Tibial nerve (tissue), 4 donors: Measurements from ENCODE around the gene HLA-DOB. TPM values are rescaled to one million over a fixed set of nuclear protein-coding genes. Genes with fewer than 3 reads are reported as not detected.

ENCODE experiments used
- DNase-seq, 2 donors: peaks; one replicate each; pipeline ENCODE4 v3.0.0-alpha.2; 2019; ENCODE audit warnings: low spot score in 2 of 2
- H3K27ac ChIP-seq, 4 donors: fragments of 200-600 bp; sonication (generic) in 3 of 4; one replicate each; pipeline ENCODE4 v1.5.1; 2017 to 2019; ENCODE audit warnings: mild to moderate bottlenecking in 1 of 4
- H3K27me3 ChIP-seq, 2 donors: fragments of 200-600 bp; sonication (generic) in 1 of 2; one replicate each; pipeline versions ENCODE4 v1.5.1 to v1.6.0; 2017 to 2019
- H3K36me3 ChIP-seq, 3 donors: fragments of 200-600 bp; sonication (generic); one replicate each; pipeline ENCODE4 v1.5.1; 2018 to 2019
- H3K4me1 ChIP-seq, 4 donors: fragments of 200-600 bp; sonication (generic) in 3 of 4; one replicate each; pipeline ENCODE4 v1.5.1; 2017 to 2019
- H3K4me3 ChIP-seq, 4 donors: fragments of 200-600 bp; sonication (generic) in 3 of 4; one replicate each; pipeline ENCODE4 v1.5.1; 2017 to 2019; ENCODE audit warnings: mild to moderate bottlenecking in 1 of 4, moderate library complexity in 1 of 4
- H3K9me3 ChIP-seq, 4 donors: fragments of 200-600 bp; sonication (generic) in 3 of 4; one replicate each; pipeline ENCODE4 v1.5.1; 2017 to 2019
- EP300 ChIP-seq, 2 donors: sonication (generic); formaldehyde crosslinking; IDR thresholded peaks; one replicate each; pipeline ENCODE4 v1.6.1; 2017; ENCODE audit warnings: antibody characterized with exemption in 2 of 2, mild to moderate bottlenecking in 1 of 2
- POLR2A ChIP-seq, 2 donors: fragments of 450-650 bp; IDR thresholded peaks; one replicate each; pipeline ENCODE4 v1.6.1; 2017; ENCODE audit warnings: antibody characterized with exemption in 2 of 2, mild to moderate bottlenecking in 2 of 2, moderate library complexity in 2 of 2
- WGBS, 2 donors: methylation state at CpG; one replicate each; pipeline ENCODE4 v1.1.5; 2018; 5-methylcytosine and 5-hydroxymethylcytosine counted together
- total RNA-seq, 4 donors: library from RNA; depleted of rRNA; stranded (reverse); fragments of >200 nt; gene quantifications; one replicate each; pipeline ENCODE4 v1.1.0, GENCODE V29; 2016
- TF ChIP-seq, protein P1 (sequence below), 5 experiments: fragments of 200-600 bp in 3 of 5; fragments of 450-650 bp in 2 of 5; sonication (generic) in 3 of 5; IDR thresholded peaks; one replicate each; pipeline ENCODE4 v1.5.1; 2016 to 2019; ENCODE audit warnings: antibody characterized with exemption in 5 of 5, mild to moderate bottlenecking in 3 of 5, moderate library complexity in 2 of 5

The HLA-DOB gene
- total RNA-seq, 4 donors from 2014 or later = 2.1 to 3.5 TPM; not detected in 2

DNA sequence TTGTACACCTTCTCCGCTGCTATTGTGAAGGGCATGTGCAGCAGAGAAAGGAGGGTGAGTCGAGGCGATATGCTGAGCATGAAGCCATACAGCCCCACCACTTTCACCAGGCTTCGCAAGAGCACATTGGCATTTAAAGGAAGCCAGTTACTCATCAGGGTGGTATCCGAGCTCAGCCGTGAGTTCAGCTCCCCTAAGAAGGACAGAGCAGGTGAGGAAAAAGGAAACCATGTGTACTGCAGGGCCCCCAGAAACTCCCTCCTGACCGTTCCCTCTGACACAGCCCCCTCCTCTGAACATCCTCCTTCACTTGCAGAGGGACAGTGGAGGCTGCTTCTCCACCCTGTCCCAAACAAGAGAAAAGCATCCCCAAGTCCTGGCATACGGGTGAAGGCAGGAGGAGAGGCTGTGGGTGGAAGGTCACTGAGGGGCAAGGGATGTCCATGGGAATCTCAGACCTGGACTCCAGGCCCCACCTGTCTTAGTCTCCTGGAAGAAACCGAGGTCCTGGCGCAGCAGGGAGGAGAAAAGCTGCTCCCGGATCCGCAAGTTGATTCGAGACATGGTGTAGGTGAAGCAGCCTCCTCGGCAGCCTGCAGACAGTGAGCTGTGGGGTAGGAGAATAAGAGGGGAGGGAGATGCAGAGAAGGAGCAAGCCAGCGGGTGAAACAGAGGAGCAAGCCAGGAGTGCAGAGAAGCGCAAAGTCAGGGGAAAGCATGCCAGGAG, 18.5 kb upstream of the HLA-DOB start:
- Histone ChIP-seq H3K4me1 (peaks cover 0 to 18% (median 12%) of the 10 kb centered on the region in 4 donors), H3K27ac (no peak overlapping the region), H3K9me3 (no peaks in the 10 kb centered on the region), H3K36me3 (peaks cover 0 to 52% (median 4%) of the 10 kb centered on the region in 3 donors), H3K4me3 (no peak overlapping the region), H3K27me3 (no peaks in the 10 kb centered on the region)
- 87 to 89% methylated on average over 16 of the region's 16 CpGs for WGBS, 2 donors
- DNase-seq = no peak
- TF ChIP-seq POLR2A (IDR thresholded peaks at IDR 0.05) (no peak), EP300 (IDR thresholded peaks at IDR 0.05) (no peak)
- TF ChIP-seq, protein P1, sequence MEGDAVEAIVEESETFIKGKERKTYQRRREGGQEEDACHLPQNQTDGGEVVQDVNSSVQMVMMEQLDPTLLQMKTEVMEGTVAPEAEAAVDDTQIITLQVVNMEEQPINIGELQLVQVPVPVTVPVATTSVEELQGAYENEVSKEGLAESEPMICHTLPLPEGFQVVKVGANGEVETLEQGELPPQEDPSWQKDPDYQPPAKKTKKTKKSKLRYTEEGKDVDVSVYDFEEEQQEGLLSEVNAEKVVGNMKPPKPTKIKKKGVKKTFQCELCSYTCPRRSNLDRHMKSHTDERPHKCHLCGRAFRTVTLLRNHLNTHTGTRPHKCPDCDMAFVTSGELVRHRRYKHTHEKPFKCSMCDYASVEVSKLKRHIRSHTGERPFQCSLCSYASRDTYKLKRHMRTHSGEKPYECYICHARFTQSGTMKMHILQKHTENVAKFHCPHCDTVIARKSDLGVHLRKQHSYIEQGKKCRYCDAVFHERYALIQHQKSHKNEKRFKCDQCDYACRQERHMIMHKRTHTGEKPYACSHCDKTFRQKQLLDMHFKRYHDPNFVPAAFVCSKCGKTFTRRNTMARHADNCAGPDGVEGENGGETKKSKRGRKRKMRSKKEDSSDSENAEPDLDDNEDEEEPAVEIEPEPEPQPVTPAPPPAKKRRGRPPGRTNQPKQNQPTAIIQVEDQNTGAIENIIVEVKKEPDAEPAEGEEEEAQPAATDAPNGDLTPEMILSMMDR (IDR thresholded peaks at IDR 0.05) = no peak

DNA sequence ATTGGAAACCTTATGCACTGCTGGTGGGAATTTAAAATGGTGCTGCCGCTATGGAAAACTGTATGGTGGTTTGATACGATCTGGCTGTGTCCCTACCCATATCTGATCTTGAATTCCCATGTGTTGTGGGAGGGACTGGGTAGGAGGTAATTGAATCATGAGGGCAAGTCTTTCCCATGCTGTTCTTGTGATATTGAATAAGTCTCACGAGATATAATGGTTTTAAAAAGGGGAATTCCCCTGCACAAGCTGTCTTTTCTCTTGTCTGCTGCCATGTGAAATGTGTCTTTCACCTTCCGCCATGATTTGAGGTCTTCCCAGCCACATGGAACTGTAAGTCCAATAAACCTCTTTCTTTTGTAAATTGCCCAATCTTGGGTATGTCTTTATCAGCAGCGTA, 16.9 kb upstream of the HLA-DOB start:
- H3K27me3 ChIP-seq = no peaks in the 10 kb centered on the region
- H3K27ac ChIP-seq = no peak overlapping the region
- H3K36me3 ChIP-seq = peaks cover 4 to 68% (median 9%) of the 10 kb centered on the region in 3 donors
- TF ChIP-seq POLR2A (IDR thresholded peaks at IDR 0.05) = no peak
- TF ChIP-seq, protein P1 (IDR thresholded peaks at IDR 0.05) = no peak
- no peak for TF ChIP-seq EP300 (IDR thresholded peaks at IDR 0.05)
- 87 to 90% methylated on average over 5 of the region's 5 CpGs for WGBS, 2 donors
- DNase-seq = no peak
- H3K9me3 ChIP-seq = no peaks in the 10 kb centered on the region
- peaks cover 0 to 15% (median 9%) of the 10 kb centered on the region in 4 donors for H3K4me1 ChIP-seq
- H3K4me3 ChIP-seq = no peak overlapping the region

DNA sequence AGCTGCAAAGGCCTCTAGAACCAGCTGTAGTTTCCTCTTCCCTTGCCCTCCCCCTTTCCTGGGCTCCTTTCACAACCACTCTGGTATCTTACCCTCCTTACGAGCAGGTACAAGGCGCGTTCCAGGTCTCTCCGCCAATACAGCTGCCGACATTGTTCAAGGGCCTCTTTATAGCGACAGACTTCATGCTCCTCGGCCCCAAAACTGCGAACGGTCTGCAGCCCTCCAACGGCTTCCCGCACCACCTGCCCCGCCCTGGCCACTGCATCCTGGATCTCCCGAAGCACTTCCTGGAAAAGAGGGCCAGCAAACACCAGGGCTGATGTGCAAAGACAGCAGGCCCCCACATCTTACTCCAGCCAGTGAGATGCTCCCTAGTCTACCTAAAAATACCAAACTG, 15.7 kb upstream of the HLA-DOB start:
- H3K4me3 ChIP-seq = no peak overlapping the region
- no peak for DNase-seq
- 76 to 78% methylated on average over 13 of the region's 13 CpGs for WGBS, 2 donors
- H3K9me3 ChIP-seq = no peaks in the 10 kb centered on the region
- TF ChIP-seq EP300 (IDR thresholded peaks at IDR 0.05) (no peak), POLR2A (IDR thresholded peaks at IDR 0.05) (no peak)
- TF ChIP-seq, protein P1 (IDR thresholded peaks at IDR 0.05) = no peak
- H3K4me1 ChIP-seq = peaks cover 0 to 11% (median 5%) of the 10 kb centered on the region in 4 donors
- no peaks in the 10 kb centered on the region for H3K27me3 ChIP-seq
- peaks cover 4 to 74% (median 10%) of the 10 kb centered on the region in 3 donors for H3K36me3 ChIP-seq
- no peak overlapping the region for H3K27ac ChIP-seq

DNA sequence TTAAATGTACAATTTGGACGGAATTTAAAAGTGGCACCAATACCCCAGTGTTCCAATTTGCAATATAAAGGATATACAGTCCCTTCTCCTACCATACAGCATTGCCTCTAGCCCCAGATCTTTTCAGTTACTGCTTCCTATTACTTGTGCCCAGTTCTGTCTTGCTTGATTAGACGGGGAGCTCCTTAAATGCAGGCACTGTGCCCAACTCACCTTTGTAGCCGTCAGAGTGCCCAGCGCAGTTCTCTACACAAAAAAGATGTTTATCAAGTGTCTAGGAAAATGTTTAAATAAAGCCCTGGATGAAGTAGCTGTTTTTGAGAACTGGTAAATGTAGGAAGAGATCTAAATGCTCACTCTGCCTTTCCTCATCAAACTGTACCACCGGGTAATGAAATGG, 14.1 kb upstream of the HLA-DOB start:
- peaks cover 4 to 73% (median 10%) of the 10 kb centered on the region in 3 donors for H3K36me3 ChIP-seq
- no peak for DNase-seq
- WGBS, 2 donors = 71 to 82% methylated on average over 5 of the region's 5 CpGs

DNA sequence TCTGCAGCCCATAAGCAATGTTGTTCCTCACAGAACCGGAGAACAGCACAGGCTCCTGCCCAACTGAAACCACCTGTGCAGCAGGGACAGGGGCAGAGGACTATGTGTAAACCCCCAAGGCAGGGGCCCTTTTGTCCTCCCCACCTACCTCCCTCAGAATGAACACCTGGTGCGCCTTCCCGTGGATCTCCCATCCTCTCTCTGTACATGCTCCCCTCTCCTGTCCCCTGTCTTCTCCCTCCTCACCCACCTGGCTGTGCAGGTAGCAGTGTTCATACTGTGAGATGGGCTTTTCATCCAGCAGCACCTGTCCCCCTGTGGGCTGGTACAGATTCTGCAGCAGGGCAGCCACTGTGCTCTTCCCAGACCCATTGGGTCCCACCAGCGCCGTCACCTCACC, 13.2 kb upstream of the HLA-DOB start:
- no peak for DNase-seq
- no peak overlapping the region for H3K27ac ChIP-seq
- no peaks in the 10 kb centered on the region for H3K9me3 ChIP-seq
- 97 to 98% methylated on average over 5 of the region's 5 CpGs for WGBS, 2 donors
- no peak for TF ChIP-seq POLR2A (IDR thresholded peaks at IDR 0.05)
- TF ChIP-seq, protein P1 (IDR thresholded peaks at IDR 0.05) = no peak
- no peak for TF ChIP-seq EP300 (IDR thresholded peaks at IDR 0.05)
- H3K27me3 ChIP-seq = no peaks in the 10 kb centered on the region
- peaks cover 0 to 5% (median 0%) of the 10 kb centered on the region in 4 donors for H3K4me1 ChIP-seq
- no peak overlapping the region for H3K4me3 ChIP-seq
- H3K36me3 ChIP-seq = peaks cover 4 to 64% (median 10%) of the 10 kb centered on the region in 3 donors

More for the DNA sequence above, 14.1 kb upstream of the HLA-DOB start:
- Histone ChIP-seq H3K27me3 (no peaks in the 10 kb centered on the region), H3K4me1 (peaks cover 0 to 5% (median 0%) of the 10 kb centered on the region in 4 donors), H3K27ac (no peak overlapping the region), H3K4me3 (no peak overlapping the region), H3K9me3 (no peaks in the 10 kb centered on the region)
- TF ChIP-seq, protein P1 (IDR thresholded peaks at IDR 0.05) = no peak
- TF ChIP-seq EP300 (IDR thresholded peaks at IDR 0.05) (no peak), POLR2A (IDR thresholded peaks at IDR 0.05) (no peak)
